Measurements from ENCODE around the gene PRPF19. TPM values are rescaled to one million over a fixed set of nuclear protein-coding genes. Genes with fewer than 3 reads are reported as not detected.

PRPF19 gene
- total and polyA plus RNA-seq, 2 of the 13 experiments (the other 11 are each of a cell fraction or from before 2014, with no cell fraction given): 27.4 to 91.1 TPM

- WGBS (ENCODE audit: low lambda C conversion rate): 82% methylated on average over 4 of the region's 5 CpGs
- DNase-seq (ENCODE audit: low spot score) (no peak), ATAC-seq (no peak), FAIRE-seq (no peak)
- Histone ChIP-seq H3K36me3 (replicated peaks in 1 of 2; ENCODE audit: control insufficient read depth in 1 of 2, insufficient read depth in 2 of 2, low read length in 2 of 2) (peaks cover 0 to 1% of the 10 kb centered on the region in 2 experiments; a peak in 1 of 5 replicates), H3K4me2 (ENCODE audit: low read depth, low read length) (no peak overlapping the region), H3K79me2 (ENCODE audit: insufficient read depth, low read length) (no peaks in the 10 kb centered on the region), H3K9ac (ENCODE audit: insufficient read depth, low read depth, low read length) (no peak overlapping the region), H3K27ac (ENCODE audit: extremely low read length, insufficient read depth, low read length) (no peak overlapping the region), H4K20me1 (ENCODE audit: insufficient read depth, low read length) (0 out of 2 replicates have a peak, but pooled peaks cover 3% of the 10 kb centered on the region), H2AFZ (ENCODE audit: low read length) (no peak overlapping the region), H3K4me1 (ENCODE audit: insufficient read depth, low read length) (peaks cover 25% of the 10 kb centered on the region), H3K9me3 (ENCODE audit: low read length) (no peaks in the 10 kb centered on the region), H3K4me3 (replicated peaks in 1 of 3; ENCODE audit: insufficient read depth in 1 of 3, low read depth in 2 of 3, low read length in 3 of 3) (no peak overlapping the region), H3K27me3 (ENCODE audit: control insufficient read depth in 1 of 2, insufficient read depth in 2 of 2, low read length in 2 of 2) (no peaks in the 10 kb centered on the region)
- BruUV-seq (replicated peaks): no TSS peak
- TF ChIP-seq KDM1A (CRISPR knock-in tag; IDR thresholded peaks at IDR 0.05) (no peak), MEIS1 (CRISPR knock-in tag; IDR thresholded peaks at IDR 0.05; ENCODE audit: borderline replicate concordance) (no peak), RORA (CRISPR knock-in tag; IDR thresholded peaks at IDR 0.05) (no peak), ZNF569 (CRISPR knock-in tag; IDR thresholded peaks at IDR 0.05; ENCODE audit: borderline replicate concordance) (no peak), SSRP1 (CRISPR knock-in tag; IDR thresholded peaks at IDR 0.05) (no peak), ZNF10 (CRISPR knock-in tag; IDR thresholded peaks at IDR 0.05; ENCODE audit: borderline replicate concordance, low read depth) (no peak), ZNF839 (CRISPR knock-in tag; IDR thresholded peaks at IDR 0.05; ENCODE audit: borderline replicate concordance) (no peak)
- intact Hi-C loops (cut with micrococcal nuclease; ENCODE audit: unreplicated experiment): loop anchor here (2.0 kb wide), 1 partner anchor 35 kb away; no protein-coding TSS in a partner anchor
- CTCF ChIA-PET (ENCODE audit: low intra/inter-chr PET ratio, low total read pairs): interaction anchor here (0.8 kb wide), 1 partner anchor 42 kb away, joined by 3 read pairs; no protein-coding TSS in a partner anchor
- in situ Hi-C loops (cut with HindIII; ENCODE audit: extremely low pct_ligation_motif_present, low pct_unique_long_range_greater_than_20kb): no loop called here
- POLR2A ChIA-PET: interaction anchor here (1.0 to 1.5 kb wide), 2 partner anchors 24 to 37 kb away, joined by 4 to 5 read pairs; partner anchors contain the start of gene PTGDR2
These were observed 26.3 kb downstream of the PRPF19 start for GRCh38 chr11:60879971-60880588.

GRCh38 chr11:60879104-60879503 is 27.3 kb downstream of the PRPF19 start:
- H3K79me2 ChIP-seq (ENCODE audit: insufficient read depth, low read length): no peaks in the 10 kb centered on the region
- no peak overlapping the region for H3K9ac ChIP-seq (ENCODE audit: insufficient read depth, low read depth, low read length)
- FAIRE-seq (no peak), DNase-seq (ENCODE audit: low spot score) (no peak), ATAC-seq (no peak)
- BruUV-seq (replicated peaks): no TSS peak
- CTCF ChIA-PET (ENCODE audit: low intra/inter-chr PET ratio, low total read pairs): no interaction called here
- H3K4me3 ChIP-seq (replicated peaks in 1 of 3; ENCODE audit: insufficient read depth in 1 of 3, low read depth in 2 of 3, low read length in 3 of 3): no peak overlapping the region
- H3K9me3 ChIP-seq (ENCODE audit: low read length): no peaks in the 10 kb centered on the region
- 100% methylated on average over 1 of the region's 1 CpG for WGBS (ENCODE audit: low lambda C conversion rate)
- H3K36me3 ChIP-seq (replicated peaks in 1 of 2; ENCODE audit: control insufficient read depth in 1 of 2, insufficient read depth in 2 of 2, low read length in 2 of 2): peaks cover 0 to 1% of the 10 kb centered on the region in 2 experiments; a peak in 1 of 5 replicates
- H3K4me2 ChIP-seq (ENCODE audit: low read depth, low read length): no peak overlapping the region
- 0 out of 2 replicates have a peak, but pooled peaks cover 3% of the 10 kb centered on the region for H4K20me1 ChIP-seq (ENCODE audit: insufficient read depth, low read length)
- no peaks in the 10 kb centered on the region for H3K27me3 ChIP-seq (ENCODE audit: control insufficient read depth in 1 of 2, insufficient read depth in 2 of 2, low read length in 2 of 2)
- H2AFZ ChIP-seq (ENCODE audit: low read length): no peak overlapping the region
- intact Hi-C loops (cut with micrococcal nuclease; ENCODE audit: unreplicated experiment): no loop called here
- in situ Hi-C loops (cut with HindIII; ENCODE audit: extremely low pct_ligation_motif_present, low pct_unique_long_range_greater_than_20kb): no loop called here
- H3K4me1 ChIP-seq (ENCODE audit: insufficient read depth, low read length): peaks cover 26% of the 10 kb centered on the region
- POLR2A ChIA-PET: no interaction called here
- H3K27ac ChIP-seq (ENCODE audit: extremely low read length, insufficient read depth, low read length): no peak overlapping the region
- TF ChIP-seq EEA1 (CRISPR knock-in tag; IDR thresholded peaks at IDR 0.05; ENCODE audit: borderline replicate concordance) (no peak), IKZF4 (CRISPR knock-in tag; IDR thresholded peaks at IDR 0.05; ENCODE audit: borderline replicate concordance, low read depth, not compliant biosample characterization) (no peak), JDP2 (CRISPR knock-in tag; IDR thresholded peaks at IDR 0.05; ENCODE audit: borderline replicate concordance) (no peak), ZNF569 (CRISPR knock-in tag; IDR thresholded peaks at IDR 0.05; ENCODE audit: borderline replicate concordance) (no peak)

Data from HepG2 (cell line).